Smooth muscle cell (in vitro differentiated cells): ENCODE data around the gene RASSF4. TPM values are rescaled to one million over a fixed set of nuclear protein-coding genes. Genes with fewer than 3 reads are reported as not detected.

ENCODE experiments used
- DNase-seq: peaks from one replicate; lab custom pipeline; 2025; ENCODE audit not compliant: unreplicated experiment; lab: John Stamatoyannopoulos, UW
- H2AFZ ChIP-seq: fragments of 200-600 bp; sonication (generic); 2 replicates; pipeline ENCODE4 v1.6.0; 2016; ENCODE audit warnings: antibody characterized with exemption, low read depth, mild to moderate bottlenecking
- H3F3A ChIP-seq: fragments of 200-600 bp; sonication (generic); 2 replicates; pipeline ENCODE4 v1.6.0; 2017; ENCODE audit warnings: antibody characterized with exemption, low read depth
- H3K27ac ChIP-seq: fragments of 200-600 bp; sonication (generic); 2 replicates; pipeline ENCODE4 v1.5.1; 2016; ENCODE audit warnings: low read depth, mild to moderate bottlenecking
- H3K27me3 ChIP-seq: fragments of 200-600 bp; sonication (generic); 2 replicates; pipeline ENCODE4 v1.6.1; 2016; ENCODE audit warnings: low read depth, mild to moderate bottlenecking
- H3K36me3 ChIP-seq: fragments of 200-600 bp; sonication (generic); 2 replicates; pipeline ENCODE4 v1.5.1; 2016; ENCODE audit warnings: low read depth
- H3K4me1 ChIP-seq: fragments of 200-600 bp; sonication (generic); 2 replicates; pipeline ENCODE4 v1.5.1; 2016; ENCODE audit warnings: low read depth
- H3K4me2 ChIP-seq: fragments of 200-600 bp; sonication (generic); 2 replicates; pipeline ENCODE4 v1.6.0; 2016; ENCODE audit warnings: mild to moderate bottlenecking
- H3K4me3 ChIP-seq: fragments of 200-600 bp; sonication (generic); 2 replicates; pipeline ENCODE4 v1.5.1; 2016; ENCODE audit warnings: mild to moderate bottlenecking
- H3K79me2 ChIP-seq: fragments of 200-600 bp; sonication (generic); 2 replicates; pipeline ENCODE4 v1.6.0; 2016; ENCODE audit warnings: low read depth, mild to moderate bottlenecking
- H3K9ac ChIP-seq: fragments of 200-600 bp; sonication (generic); 2 replicates; pipeline ENCODE4 v1.6.0; 2016; ENCODE audit warnings: low read depth
- H3K9me3 ChIP-seq: fragments of 200-600 bp; sonication (generic); replicated peaks from 2 replicates; pipeline ENCODE4 v1.5.1; 2016; ENCODE audit warnings: low read depth
- H4K20me1 ChIP-seq: fragments of 200-600 bp; sonication (generic); 2 replicates; pipeline ENCODE4 v1.6.0; 2016; ENCODE audit warnings: low read depth
- WGBS: methylation state at CpG from one replicate; pipeline ENCODE4 v1.1.7; 2016; ENCODE audit warnings: low lambda C conversion rate; 5-methylcytosine and 5-hydroxymethylcytosine counted together
- polyA plus RNA-seq: library from polyadenylated mRNA; unstranded; fragments of >200 nt; fragmentation: Nextera tagmentation; extraction: Ambion mirVana; gene quantifications from 2 replicates; pipeline ENCODE4 v1.2.1, GENCODE V29; 2016
- total RNA-seq: library from RNA; depleted of rRNA; stranded (reverse); fragments of >200 nt; gene quantifications from 2 replicates; pipeline ENCODE4 v1.2.3, GENCODE V29; 2014
- TF ChIP-seq, protein P1 (sequence below): fragments of 200-600 bp; sonication (generic); IDR thresholded peaks from 2 replicates; pipeline ENCODE4 v1.5.1; 2017; ENCODE audit warnings: borderline replicate concordance, mild to moderate bottlenecking, antibody characterized with exemption; ENCODE audit not compliant: insufficient read depth, poor library complexity, severe bottlenecking

Gene RASSF4
- total and polyA plus RNA-seq, 2 experiments from 2014 or later, result 8.3 to 14.8 TPM

DNA sequence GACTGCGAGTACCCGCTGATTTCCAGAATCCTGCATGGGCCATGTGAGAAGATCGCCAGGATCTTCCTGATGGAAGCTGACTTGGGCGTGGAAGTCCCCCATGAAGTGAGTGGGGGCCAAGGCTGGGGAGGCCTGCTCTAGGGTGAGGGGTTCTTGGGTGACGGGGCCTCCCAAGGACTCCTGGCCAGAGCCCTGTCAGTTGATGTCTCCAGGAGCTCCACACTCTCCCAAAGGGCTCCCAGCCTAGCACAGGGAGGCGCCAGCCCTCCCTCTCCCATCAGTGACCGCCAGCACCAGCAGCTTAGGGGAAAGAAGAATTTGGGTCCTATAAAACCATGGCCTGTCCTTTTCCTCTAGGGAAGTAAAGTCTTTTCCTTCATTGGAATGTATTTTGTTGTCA lies 31.4 kb downstream of the RASSF4 start:
- Histone ChIP-seq H3K27ac (no peak overlapping the region), H2AFZ (no peak overlapping the region), H3K4me2 (no peak overlapping the region), H3K9ac (no peak overlapping the region), H3F3A (peaks cover 6% of the 10 kb centered on the region), H3K9me3 (no peaks in the 10 kb centered on the region), H3K4me1 (peaks cover 32% of the 10 kb centered on the region), H3K27me3 (no peaks in the 10 kb centered on the region), H3K36me3 (no peaks in the 10 kb centered on the region), H4K20me1 (no peaks in the 10 kb centered on the region), H3K4me3 (no peak overlapping the region), H3K79me2 (no peaks in the 10 kb centered on the region)
- TF ChIP-seq, protein P1, sequence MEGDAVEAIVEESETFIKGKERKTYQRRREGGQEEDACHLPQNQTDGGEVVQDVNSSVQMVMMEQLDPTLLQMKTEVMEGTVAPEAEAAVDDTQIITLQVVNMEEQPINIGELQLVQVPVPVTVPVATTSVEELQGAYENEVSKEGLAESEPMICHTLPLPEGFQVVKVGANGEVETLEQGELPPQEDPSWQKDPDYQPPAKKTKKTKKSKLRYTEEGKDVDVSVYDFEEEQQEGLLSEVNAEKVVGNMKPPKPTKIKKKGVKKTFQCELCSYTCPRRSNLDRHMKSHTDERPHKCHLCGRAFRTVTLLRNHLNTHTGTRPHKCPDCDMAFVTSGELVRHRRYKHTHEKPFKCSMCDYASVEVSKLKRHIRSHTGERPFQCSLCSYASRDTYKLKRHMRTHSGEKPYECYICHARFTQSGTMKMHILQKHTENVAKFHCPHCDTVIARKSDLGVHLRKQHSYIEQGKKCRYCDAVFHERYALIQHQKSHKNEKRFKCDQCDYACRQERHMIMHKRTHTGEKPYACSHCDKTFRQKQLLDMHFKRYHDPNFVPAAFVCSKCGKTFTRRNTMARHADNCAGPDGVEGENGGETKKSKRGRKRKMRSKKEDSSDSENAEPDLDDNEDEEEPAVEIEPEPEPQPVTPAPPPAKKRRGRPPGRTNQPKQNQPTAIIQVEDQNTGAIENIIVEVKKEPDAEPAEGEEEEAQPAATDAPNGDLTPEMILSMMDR, result no peak
- 97% methylated on average over 6 of the region's 7 CpGs for WGBS
- DNase-seq, result no peak

- H3F3A ChIP-seq, result peaks cover 6% of the 10 kb centered on the region
- H3K27ac ChIP-seq, result no peak overlapping the region
- no peak overlapping the region for H3K4me3 ChIP-seq
- no peak overlapping the region for H3K4me2 ChIP-seq
- H3K27me3 ChIP-seq, result no peaks in the 10 kb centered on the region
- TF ChIP-seq, protein P1, result no peak
- no peaks in the 10 kb centered on the region for H4K20me1 ChIP-seq
- no peaks in the 10 kb centered on the region for H3K9me3 ChIP-seq
- H3K4me1 ChIP-seq, result peaks cover 29% of the 10 kb centered on the region
- 86% methylated on average over 5 of the region's 5 CpGs for WGBS
- no peaks in the 10 kb centered on the region for H3K79me2 ChIP-seq
- DNase-seq, result no peak
- H2AFZ ChIP-seq, result no peak overlapping the region
- H3K9ac ChIP-seq, result no peak overlapping the region
- no peaks in the 10 kb centered on the region for H3K36me3 ChIP-seq
These were observed 32.0 kb downstream of the RASSF4 start for GRCh38 chr10:44991571-44991970.

DNA sequence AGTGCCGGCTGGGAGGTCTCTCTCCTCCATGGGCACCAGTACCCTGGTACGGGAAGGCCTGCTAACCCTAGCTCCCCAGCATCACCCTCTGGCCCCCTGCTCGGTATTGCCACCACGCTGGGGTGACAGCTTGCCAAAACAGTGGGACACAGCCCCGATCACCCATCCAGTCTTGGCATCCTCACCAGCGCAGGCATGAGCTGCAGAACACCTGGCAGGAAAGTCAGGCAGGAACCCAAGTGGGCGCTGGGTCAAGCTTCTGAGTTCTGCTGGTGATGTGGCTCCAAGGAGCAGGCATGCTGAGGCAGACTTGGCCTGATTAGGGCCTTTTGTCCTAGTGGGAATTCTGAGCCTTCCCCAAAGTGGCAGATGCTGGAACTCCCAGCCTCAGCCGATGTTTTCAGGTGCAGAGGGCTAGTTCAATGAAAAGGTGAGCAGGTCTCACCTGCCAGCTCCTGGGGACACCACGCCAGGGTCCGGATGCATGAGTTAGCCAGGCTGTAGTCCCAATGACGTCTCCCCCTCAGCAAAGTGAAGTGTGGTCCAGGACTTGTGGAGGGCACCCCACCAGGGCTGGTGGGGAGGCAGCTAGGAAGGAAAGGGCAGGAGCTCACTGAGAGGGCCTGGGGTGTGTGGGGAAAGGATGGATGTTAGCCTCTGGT lies 32.6 kb downstream of the RASSF4 start:
- H3K79me2 ChIP-seq, result no peaks in the 10 kb centered on the region
- H3K4me2 ChIP-seq, result no peak overlapping the region
- H3F3A ChIP-seq, result peaks cover 6% of the 10 kb centered on the region
- H2AFZ ChIP-seq, result no peak overlapping the region
- no peaks in the 10 kb centered on the region for H3K9me3 ChIP-seq
- 99% methylated on average over 11 of the region's 11 CpGs for WGBS
- H3K4me3 ChIP-seq, result no peak overlapping the region
- H3K27me3 ChIP-seq, result no peaks in the 10 kb centered on the region
- no peak overlapping the region for H3K27ac ChIP-seq
- no peaks in the 10 kb centered on the region for H4K20me1 ChIP-seq
- no peak for DNase-seq
- no peak overlapping the region for H3K9ac ChIP-seq
- H3K36me3 ChIP-seq, result no peaks in the 10 kb centered on the region
- H3K4me1 ChIP-seq, result peaks cover 25% of the 10 kb centered on the region
- TF ChIP-seq, protein P1, result no peak

- H3K36me3 ChIP-seq, result no peaks in the 10 kb centered on the region
- no peak overlapping the region for H2AFZ ChIP-seq
- no peak overlapping the region for H3K27ac ChIP-seq
- H3K79me2 ChIP-seq, result no peaks in the 10 kb centered on the region
- no peaks in the 10 kb centered on the region for H3K27me3 ChIP-seq
- H4K20me1 ChIP-seq, result no peaks in the 10 kb centered on the region
- WGBS, result 97% methylated on average over 8 of the region's 8 CpGs
- no peaks in the 10 kb centered on the region for H3K9me3 ChIP-seq
- no peak overlapping the region for H3K9ac ChIP-seq
- H3K4me3 ChIP-seq, result no peak overlapping the region
- peaks cover 25% of the 10 kb centered on the region for H3K4me1 ChIP-seq
- TF ChIP-seq, protein P1, result no peak
- DNase-seq, result no peak
- H3F3A ChIP-seq, result peaks cover 6% of the 10 kb centered on the region
- no peak overlapping the region for H3K4me2 ChIP-seq
These were observed 33.2 kb downstream of the RASSF4 start for GRCh38 chr10:44992732-44993225.
